Osteocyte (in vitro differentiated cells): ENCODE measurements around the gene CLC. TPM values are rescaled to one million over a fixed set of nuclear protein-coding genes. Genes with fewer than 3 reads are reported as not detected.
"Not testable (repeated sequence)": the region's sequence is repeated elsewhere in the genome, so short reads cannot be mapped to it uniquely, and the experiment has no call there.

Source experiments
- DNase-seq: peaks from one replicate; pipeline ENCODE4 v3.0.0; 2021; ENCODE audit warnings: mixed read lengths; ENCODE audit not compliant: unreplicated experiment; ENCODE audit errors: extremely low spot score
- H3K27ac Mint-ChIP-seq: one replicate; pipeline ENCODE4 v1.8.0; 2021; ENCODE audit warnings: mild to moderate bottlenecking, mixed read lengths; ENCODE audit not compliant: unreplicated experiment
- H3K27me3 Mint-ChIP-seq: one replicate; pipeline ENCODE4 v1.8.0; 2021; ENCODE audit warnings: mixed read lengths; ENCODE audit not compliant: unreplicated experiment
- H3K36me3 Mint-ChIP-seq: one replicate; pipeline ENCODE4 v1.8.0; 2021; ENCODE audit warnings: mixed read lengths; ENCODE audit not compliant: unreplicated experiment
- H3K4me1 Mint-ChIP-seq: one replicate; pipeline ENCODE4 v1.8.0; 2021; ENCODE audit warnings: mixed read lengths; ENCODE audit not compliant: unreplicated experiment
- H3K4me3 Mint-ChIP-seq: one replicate; pipeline ENCODE4 v1.8.0; 2021; ENCODE audit warnings: mild to moderate bottlenecking, moderate library complexity, mixed read lengths; ENCODE audit not compliant: unreplicated experiment
- H3K9me3 Mint-ChIP-seq: one replicate; pipeline ENCODE4 v1.8.0; 2021; ENCODE audit warnings: mixed read lengths; ENCODE audit not compliant: unreplicated experiment
- total RNA-seq: library from RNA; stranded (reverse); gene quantifications from 2 replicates; pipeline ENCODE4 v1.2.1, GENCODE V29; 2021
- TF ChIP-seq, protein P1 (sequence below): fragments of 200-600 bp; sonication (generic); IDR thresholded peaks from 2 replicates; pipeline ENCODE4 v1.5.0; 2021; ENCODE audit warnings: antibody characterized with exemption, mild to moderate bottlenecking, moderate library complexity

Gene CLC
- total RNA-seq, 1 donor from 2014 or later: not detected

- H3K27me3 Mint-ChIP-seq: peaks cover 7% of the 10 kb centered on the region
- H3K4me3 Mint-ChIP-seq: no peak overlapping the region
- H3K36me3 Mint-ChIP-seq: no peaks in the 10 kb centered on the region
- no peak overlapping the region for H3K27ac Mint-ChIP-seq
- H3K4me1 Mint-ChIP-seq: no peaks in the 10 kb centered on the region
- no peak for DNase-seq
- H3K9me3 Mint-ChIP-seq: no peaks in the 10 kb centered on the region
- TF ChIP-seq, protein P1, sequence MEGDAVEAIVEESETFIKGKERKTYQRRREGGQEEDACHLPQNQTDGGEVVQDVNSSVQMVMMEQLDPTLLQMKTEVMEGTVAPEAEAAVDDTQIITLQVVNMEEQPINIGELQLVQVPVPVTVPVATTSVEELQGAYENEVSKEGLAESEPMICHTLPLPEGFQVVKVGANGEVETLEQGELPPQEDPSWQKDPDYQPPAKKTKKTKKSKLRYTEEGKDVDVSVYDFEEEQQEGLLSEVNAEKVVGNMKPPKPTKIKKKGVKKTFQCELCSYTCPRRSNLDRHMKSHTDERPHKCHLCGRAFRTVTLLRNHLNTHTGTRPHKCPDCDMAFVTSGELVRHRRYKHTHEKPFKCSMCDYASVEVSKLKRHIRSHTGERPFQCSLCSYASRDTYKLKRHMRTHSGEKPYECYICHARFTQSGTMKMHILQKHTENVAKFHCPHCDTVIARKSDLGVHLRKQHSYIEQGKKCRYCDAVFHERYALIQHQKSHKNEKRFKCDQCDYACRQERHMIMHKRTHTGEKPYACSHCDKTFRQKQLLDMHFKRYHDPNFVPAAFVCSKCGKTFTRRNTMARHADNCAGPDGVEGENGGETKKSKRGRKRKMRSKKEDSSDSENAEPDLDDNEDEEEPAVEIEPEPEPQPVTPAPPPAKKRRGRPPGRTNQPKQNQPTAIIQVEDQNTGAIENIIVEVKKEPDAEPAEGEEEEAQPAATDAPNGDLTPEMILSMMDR: no peak
Observed at GRCh38 chr19:39695759-39696158, 42.1 kb downstream of the CLC start.

DNA sequence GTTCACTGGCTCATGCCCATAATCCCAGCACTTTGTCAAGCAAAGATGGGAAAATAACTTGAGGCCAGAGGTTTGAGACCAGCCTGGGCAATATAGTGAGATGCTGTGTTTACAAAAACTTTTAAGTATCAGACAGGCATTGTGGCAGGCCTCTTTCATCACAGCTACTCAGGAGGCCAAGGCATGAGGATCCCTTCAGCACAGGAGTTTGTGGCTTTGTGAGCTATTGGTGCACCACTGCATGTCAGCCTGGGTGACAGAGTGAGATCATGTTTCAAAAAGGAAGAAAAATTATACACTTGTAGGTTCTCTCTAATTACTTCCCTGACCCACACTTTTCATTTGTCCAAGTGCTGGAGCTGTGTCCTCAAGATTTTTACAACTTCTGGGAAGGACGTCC lies 45.0 kb downstream of the CLC start:
- Mint-ChIP-seq H3K4me1 (no peaks in the 10 kb centered on the region), H3K27me3 (peaks cover 5% of the 10 kb centered on the region), H3K4me3 (no peak overlapping the region), H3K27ac (no peak overlapping the region), H3K9me3 (peaks cover 6% of the 10 kb centered on the region), H3K36me3 (no peaks in the 10 kb centered on the region)
- no peak for DNase-seq
- TF ChIP-seq, protein P1: no peak

DNA sequence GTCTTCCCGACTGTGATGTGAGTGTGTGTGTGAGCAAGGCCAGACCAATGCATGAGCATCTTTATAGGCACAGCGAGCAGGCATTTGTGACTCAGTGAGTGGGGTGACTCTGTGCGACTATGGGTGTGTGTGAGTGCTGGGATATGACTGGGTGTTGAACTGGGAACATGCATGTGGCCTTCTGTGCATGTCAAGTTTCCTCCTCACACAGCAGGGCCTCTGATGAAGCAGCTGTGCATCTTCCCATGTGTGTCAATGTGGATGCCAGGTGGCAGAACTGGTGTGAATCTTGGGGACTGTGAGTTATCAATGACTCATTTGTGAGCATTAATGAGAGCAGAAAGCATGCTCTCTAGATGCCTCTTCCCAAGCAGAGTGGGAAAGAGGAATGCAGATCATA lies 45.7 kb downstream of the CLC start:
- no peak for DNase-seq
- Mint-ChIP-seq H3K4me3 (no peak overlapping the region), H3K27me3 (peaks cover 5% of the 10 kb centered on the region), H3K27ac (no peak overlapping the region), H3K36me3 (no peaks in the 10 kb centered on the region), H3K9me3 (peaks cover 6% of the 10 kb centered on the region), H3K4me1 (no peaks in the 10 kb centered on the region)
- TF ChIP-seq, protein P1: no peak

GRCh38 chr19:39688637-39689036 lies 49.2 kb downstream of the CLC start:
- H3K4me3 Mint-ChIP-seq, H3K27ac Mint-ChIP-seq, H3K36me3 Mint-ChIP-seq, H3K9me3 Mint-ChIP-seq, H3K27me3 Mint-ChIP-seq, DNase-seq, H3K4me1 Mint-ChIP-seq: not testable (repeated sequence)

DNA sequence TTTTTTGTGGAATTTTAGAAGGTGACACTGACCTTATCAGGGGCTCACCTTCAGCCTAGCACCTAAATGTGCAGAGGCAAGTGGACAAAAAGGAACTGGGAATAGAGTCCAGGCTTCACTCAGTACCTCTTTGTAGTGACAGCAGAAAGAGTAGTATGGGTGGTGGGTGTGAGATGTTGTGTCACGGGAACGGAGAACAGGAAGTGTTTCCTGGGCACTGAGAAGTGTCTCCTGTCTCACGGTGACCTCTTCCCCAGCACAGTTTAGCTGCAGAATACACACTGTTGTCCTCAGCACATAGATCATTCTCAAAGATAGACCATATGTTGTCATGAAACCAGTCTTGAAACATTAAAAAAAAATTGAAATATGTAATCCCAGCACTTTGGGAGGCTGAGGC lies 51.1 kb downstream of the CLC start:
- Mint-ChIP-seq H3K4me3 (no peak overlapping the region), H3K4me1 (no peaks in the 10 kb centered on the region), H3K9me3 (peaks cover 6% of the 10 kb centered on the region), H3K36me3 (no peaks in the 10 kb centered on the region), H3K27ac (no peak overlapping the region), H3K27me3 (peaks cover 3% of the 10 kb centered on the region)
- no peak for DNase-seq
- TF ChIP-seq, protein P1: no peak

DNA sequence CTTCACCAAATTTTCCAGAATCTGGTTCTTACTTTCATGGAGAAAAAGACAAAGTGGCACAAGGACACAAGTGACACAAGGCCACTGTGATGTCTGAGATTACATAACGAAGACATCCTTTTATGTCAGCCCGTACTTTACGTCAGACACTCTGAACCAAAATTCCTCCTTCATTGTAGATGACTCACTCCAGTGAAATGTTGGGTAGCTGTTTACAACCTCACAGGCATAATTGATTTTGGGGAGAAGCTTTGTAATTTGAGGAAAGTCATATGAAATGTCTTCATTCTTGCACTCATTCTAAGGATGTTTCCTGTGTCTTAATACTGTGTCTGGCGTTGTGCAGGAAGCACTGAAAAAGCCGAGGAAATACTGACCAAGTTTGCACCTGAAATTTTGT lies 53.6 kb downstream of the CLC start:
- no peaks in the 10 kb centered on the region for H3K36me3 Mint-ChIP-seq
- TF ChIP-seq, protein P1: no peak
- no peaks in the 10 kb centered on the region for H3K9me3 Mint-ChIP-seq
- H3K4me3 Mint-ChIP-seq: no peak overlapping the region
- H3K27me3 Mint-ChIP-seq: peaks cover 3% of the 10 kb centered on the region
- no peak overlapping the region for H3K27ac Mint-ChIP-seq
- DNase-seq: no peak
- H3K4me1 Mint-ChIP-seq: no peaks in the 10 kb centered on the region
